Endothelial cell (in vitro differentiated cells): ENCODE data around the gene TAC1. TPM values are rescaled to one million over a fixed set of nuclear protein-coding genes. Genes with fewer than 3 reads are reported as not detected.

Source experiments
- DNase-seq: peaks from one replicate; pipeline ENCODE4 v3.0.0; 2021; ENCODE audit warnings: low spot score
- H3K27ac Mint-ChIP-seq: one replicate; pipeline ENCODE4 v1.8.0; 2021; ENCODE audit warnings: mixed read lengths, inconsistent platforms; ENCODE audit not compliant: unreplicated experiment
- H3K27me3 Mint-ChIP-seq: one replicate; pipeline ENCODE4 v1.8.0; 2021; ENCODE audit warnings: mild to moderate bottlenecking, moderate library complexity, mixed read lengths, inconsistent platforms; ENCODE audit not compliant: unreplicated experiment
- H3K36me3 Mint-ChIP-seq: one replicate; pipeline ENCODE4 v1.8.0; 2021; ENCODE audit warnings: mild to moderate bottlenecking, low read depth, mixed read lengths, inconsistent platforms; ENCODE audit not compliant: unreplicated experiment
- H3K4me1 Mint-ChIP-seq: one replicate; pipeline ENCODE4 v1.8.0; 2021; ENCODE audit warnings: mild to moderate bottlenecking, mixed read lengths, inconsistent platforms; ENCODE audit not compliant: unreplicated experiment
- H3K4me3 Mint-ChIP-seq: one replicate; pipeline ENCODE4 v1.8.0; 2021; ENCODE audit warnings: mild to moderate bottlenecking, mixed read lengths, inconsistent platforms; ENCODE audit not compliant: unreplicated experiment
- H3K9me3 Mint-ChIP-seq: one replicate; pipeline ENCODE4 v1.8.0; 2021; ENCODE audit warnings: mixed read lengths, inconsistent platforms; ENCODE audit not compliant: unreplicated experiment
- long read RNA-seq: library from polyadenylated mRNA; unstranded; transcript quantifications from one replicate; pipeline ENCODE4 v2.0.0, GENCODE V29; 2020; ENCODE audit not compliant: unreplicated experiment
- total RNA-seq: library from RNA; stranded (reverse); fragmentation: NEBNext Ultra II Directional; extraction: Animal tissue kit (Norgen Biotek cat#: 25700); gene quantifications from one replicate; pipeline ENCODE4 v1.2.1, GENCODE V29; 2021; ENCODE audit not compliant: unreplicated experiment
- TF ChIP-seq, protein P1 (sequence below): fragments of 200-600 bp; sonication (generic); IDR thresholded peaks from one replicate; pipeline ENCODE4 v1.5.0; 2021; ENCODE audit warnings: antibody characterized with exemption; ENCODE audit not compliant: unreplicated experiment

Gene TAC1, protein sequence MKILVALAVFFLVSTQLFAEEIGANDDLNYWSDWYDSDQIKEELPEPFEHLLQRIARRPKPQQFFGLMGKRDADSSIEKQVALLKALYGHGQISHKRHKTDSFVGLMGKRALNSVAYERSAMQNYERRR
- total RNA-seq, result 9.1 TPM
- long read RNA-seq, partial matches to known transcripts, result 0 of 4 reads
- long read RNA-seq, other reads (novel, unspliced or antisense), result 0 of 4 reads

DNA sequence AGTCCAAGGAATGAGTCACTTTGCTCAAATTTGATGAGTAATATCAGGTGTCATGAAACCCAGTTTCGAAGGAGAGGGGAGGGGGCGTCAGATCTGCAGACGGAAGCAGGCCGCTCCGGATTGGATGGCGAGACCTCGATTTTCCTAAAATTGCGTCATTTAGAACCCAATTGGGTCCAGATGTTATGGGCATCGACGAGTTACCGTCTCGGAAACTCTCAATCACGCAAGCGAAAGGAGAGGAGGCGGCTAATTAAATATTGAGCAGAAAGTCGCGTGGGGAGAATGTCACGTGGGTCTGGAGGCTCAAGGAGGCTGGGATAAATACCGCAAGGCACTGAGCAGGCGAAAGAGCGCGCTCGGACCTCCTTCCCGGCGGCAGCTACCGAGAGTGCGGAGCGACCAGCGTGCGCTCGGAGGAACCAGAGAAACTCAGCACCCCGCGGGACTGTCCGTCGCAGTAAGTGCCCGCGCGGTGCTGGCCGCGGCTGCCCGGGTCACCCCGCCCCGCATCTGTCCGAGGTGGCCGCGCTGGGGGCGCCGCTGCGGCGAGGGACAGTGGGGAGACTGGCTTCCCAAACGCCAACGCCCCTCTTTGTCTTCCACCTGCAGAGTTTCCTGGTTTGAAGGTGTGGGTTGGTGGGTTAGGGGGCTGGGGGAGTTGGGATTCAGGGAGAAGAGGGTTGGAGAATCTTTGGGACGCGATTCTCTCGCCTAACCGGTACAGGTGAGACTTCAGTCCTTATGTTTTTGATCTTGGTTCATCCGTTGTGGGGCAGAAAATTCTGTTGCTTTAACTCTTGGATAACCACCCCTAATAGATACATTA is at the start of gene TAC1:
Gene TAC1, plus strand, starts transcription at position 351 of the 829 bp plus-strand sequence. CDS start 527 bp downstream, outside the sequence.
- Mint-ChIP-seq H3K9me3 (no peaks in the 10 kb centered on the region), H3K4me3 (peak within 1 kb of the TSS; percentile 80), H3K36me3 (no peaks in the 10 kb centered on the region), H3K27ac (no peak within 1 kb of the TSS), H3K4me1 (peaks cover 16% of the 10 kb centered on the region), H3K27me3 (peaks cover 15% of the 10 kb centered on the region)
- DNase-seq, result peak; percentile 40
- TF ChIP-seq, protein P1, sequence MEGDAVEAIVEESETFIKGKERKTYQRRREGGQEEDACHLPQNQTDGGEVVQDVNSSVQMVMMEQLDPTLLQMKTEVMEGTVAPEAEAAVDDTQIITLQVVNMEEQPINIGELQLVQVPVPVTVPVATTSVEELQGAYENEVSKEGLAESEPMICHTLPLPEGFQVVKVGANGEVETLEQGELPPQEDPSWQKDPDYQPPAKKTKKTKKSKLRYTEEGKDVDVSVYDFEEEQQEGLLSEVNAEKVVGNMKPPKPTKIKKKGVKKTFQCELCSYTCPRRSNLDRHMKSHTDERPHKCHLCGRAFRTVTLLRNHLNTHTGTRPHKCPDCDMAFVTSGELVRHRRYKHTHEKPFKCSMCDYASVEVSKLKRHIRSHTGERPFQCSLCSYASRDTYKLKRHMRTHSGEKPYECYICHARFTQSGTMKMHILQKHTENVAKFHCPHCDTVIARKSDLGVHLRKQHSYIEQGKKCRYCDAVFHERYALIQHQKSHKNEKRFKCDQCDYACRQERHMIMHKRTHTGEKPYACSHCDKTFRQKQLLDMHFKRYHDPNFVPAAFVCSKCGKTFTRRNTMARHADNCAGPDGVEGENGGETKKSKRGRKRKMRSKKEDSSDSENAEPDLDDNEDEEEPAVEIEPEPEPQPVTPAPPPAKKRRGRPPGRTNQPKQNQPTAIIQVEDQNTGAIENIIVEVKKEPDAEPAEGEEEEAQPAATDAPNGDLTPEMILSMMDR, result no peak

DNA sequence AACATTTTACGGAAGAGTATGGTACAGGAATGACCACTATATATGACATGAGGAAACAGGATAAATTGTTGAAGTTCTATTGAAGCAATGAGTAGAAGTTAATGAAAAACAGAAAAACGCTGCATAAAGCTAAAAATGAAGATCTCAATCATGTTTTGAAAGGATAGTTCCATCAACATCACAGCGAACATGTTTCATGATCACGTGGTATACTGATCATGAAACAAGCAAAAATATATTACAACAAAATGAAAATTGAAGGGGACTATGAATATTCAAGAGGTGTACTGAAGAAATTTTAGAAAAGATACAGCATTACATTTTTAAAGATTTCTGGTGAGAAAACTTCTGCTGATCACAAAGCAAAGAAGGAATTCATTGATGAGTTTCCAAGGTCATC is 45.9 kb upstream of the TAC1 start:
- Mint-ChIP-seq H3K4me1 (no peaks in the 10 kb centered on the region), H3K9me3 (no peaks in the 10 kb centered on the region), H3K4me3 (no peak overlapping the region), H3K27ac (no peak overlapping the region), H3K36me3 (no peaks in the 10 kb centered on the region), H3K27me3 (peaks cover 2% of the 10 kb centered on the region)
- TF ChIP-seq, protein P1, result no peak
- DNase-seq, result no peak

DNA sequence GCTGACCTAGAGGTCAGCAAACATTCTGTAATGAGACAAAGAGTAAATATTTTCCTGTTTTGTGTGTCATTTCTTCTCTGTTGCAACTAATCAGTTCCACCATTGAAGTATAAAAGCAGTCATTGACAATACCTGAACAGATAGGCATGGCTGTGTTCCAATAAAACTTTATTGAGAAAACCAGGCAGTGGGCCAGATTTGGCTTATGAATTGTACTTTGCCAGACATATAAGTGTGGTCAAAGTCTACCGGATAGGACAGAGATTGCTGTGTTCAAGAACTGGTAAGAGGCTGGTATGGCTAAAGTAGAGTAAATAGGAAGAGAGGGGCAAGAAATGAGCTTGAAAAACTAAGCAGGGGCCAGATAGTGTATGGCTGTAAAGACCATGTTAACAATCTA is 38.3 kb upstream of the TAC1 start:
- Mint-ChIP-seq H3K27me3 (no peaks in the 10 kb centered on the region), H3K27ac (no peak overlapping the region), H3K4me3 (no peak overlapping the region), H3K4me1 (no peaks in the 10 kb centered on the region), H3K36me3 (no peaks in the 10 kb centered on the region), H3K9me3 (no peaks in the 10 kb centered on the region)
- TF ChIP-seq, protein P1, result no peak
- DNase-seq, result no peak

DNA sequence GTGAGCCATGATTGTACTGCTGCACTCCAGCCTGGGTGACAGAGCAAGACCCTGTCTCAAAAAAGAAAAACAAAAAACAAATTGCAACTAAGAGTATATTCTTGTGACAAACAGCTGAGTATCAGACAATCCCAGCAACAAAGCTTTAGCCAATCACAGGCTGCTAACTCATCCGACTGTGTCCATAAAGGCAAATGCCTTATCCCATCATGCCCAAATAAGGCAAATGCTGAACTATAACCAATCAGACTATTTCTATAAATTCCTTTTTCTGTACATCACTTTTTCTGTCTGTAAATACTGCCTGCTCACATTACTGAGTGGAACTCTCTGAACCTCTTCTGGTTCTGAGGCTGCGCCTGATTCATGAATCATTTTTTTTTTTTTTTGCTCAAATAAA is 37.5 kb upstream of the TAC1 start:
- no peak overlapping the region for H3K4me3 Mint-ChIP-seq
- DNase-seq, result no peak
- H3K27ac Mint-ChIP-seq, result no peak overlapping the region
- no peaks in the 10 kb centered on the region for H3K4me1 Mint-ChIP-seq
- peaks cover 4% of the 10 kb centered on the region for H3K9me3 Mint-ChIP-seq
- TF ChIP-seq, protein P1, result no peak
- no peaks in the 10 kb centered on the region for H3K36me3 Mint-ChIP-seq
- H3K27me3 Mint-ChIP-seq, result peaks cover 2% of the 10 kb centered on the region

DNA sequence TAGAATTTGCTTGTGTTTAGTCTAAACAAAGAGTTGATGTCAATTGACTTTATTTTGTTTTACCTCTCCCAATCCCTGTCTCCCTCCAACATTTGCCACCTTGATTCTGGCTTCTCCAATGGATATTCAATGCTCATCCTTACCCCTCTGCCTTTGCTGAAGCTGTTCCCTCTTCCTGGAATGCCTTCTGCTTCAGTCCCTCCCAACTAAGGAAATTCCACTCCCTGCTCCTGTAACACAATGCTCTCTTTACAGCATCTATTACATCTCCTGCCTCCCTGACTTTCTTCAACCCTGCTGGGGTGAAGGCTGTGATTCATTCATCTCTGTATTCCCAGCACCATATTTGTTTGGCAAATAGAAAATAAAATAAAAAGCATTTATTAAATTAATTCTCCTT is 34.5 kb upstream of the TAC1 start:
- no peaks in the 10 kb centered on the region for H3K36me3 Mint-ChIP-seq
- peaks cover 4% of the 10 kb centered on the region for H3K9me3 Mint-ChIP-seq
- no peak overlapping the region for H3K4me3 Mint-ChIP-seq
- no peak for DNase-seq
- TF ChIP-seq, protein P1, result no peak
- H3K27me3 Mint-ChIP-seq, result peaks cover 2% of the 10 kb centered on the region
- H3K4me1 Mint-ChIP-seq, result no peaks in the 10 kb centered on the region
- no peak overlapping the region for H3K27ac Mint-ChIP-seq
